Neural progenitor cell (in vitro differentiated cells): ENCODE results near the gene FBLIM1. TPM values are rescaled to one million over a fixed set of nuclear protein-coding genes. Genes with fewer than 3 reads are reported as not detected.

Experiments used
- DNase-seq: peaks from one replicate; pipeline ENCODE4 v3.0.0-alpha.2; 2016; ENCODE audit warnings: low spot score
- H2AFZ ChIP-seq: fragments of 200-600 bp; sonication (generic); replicated peaks from 2 replicates; pipeline ENCODE4 v1.6.1; 2016; ENCODE audit warnings: antibody characterized with exemption
- H3F3A ChIP-seq: fragments of 200-600 bp; sonication (generic); 2 replicates; pipeline ENCODE4 v1.6.1; 2016; ENCODE audit warnings: antibody characterized with exemption, low read depth
- H3K27ac ChIP-seq: fragments of 200-600 bp; sonication (generic); 2 replicates; pipeline ENCODE4 v1.5.1; 2016; ENCODE audit warnings: mild to moderate bottlenecking
- H3K27me3 ChIP-seq: fragments of 200-600 bp; sonication (generic); 2 replicates; pipeline ENCODE4 v1.6.1; 2016; ENCODE audit warnings: mild to moderate bottlenecking, moderate library complexity
- H3K36me3 ChIP-seq: fragments of 200-600 bp; sonication (generic); 2 replicates; pipeline ENCODE4 v1.5.1; 2016
- H3K4me1 ChIP-seq: fragments of 200-600 bp; sonication (generic); 2 replicates; pipeline ENCODE4 v1.6.1; 2016; ENCODE audit warnings: mixed run types
- H3K4me2 ChIP-seq: fragments of 200-600 bp; sonication (generic); 2 replicates; pipeline ENCODE4 v1.6.1; 2016
- H3K4me3 ChIP-seq: fragments of 200-600 bp; sonication (generic); 2 replicates; pipeline ENCODE4 v1.5.1; 2016
- H3K79me2 ChIP-seq: fragments of 200-600 bp; sonication (generic); 2 replicates; pipeline ENCODE4 v1.6.1; 2016; ENCODE audit warnings: low read depth
- H3K9ac ChIP-seq: fragments of 200-600 bp; sonication (generic); 2 replicates; pipeline ENCODE4 v1.6.1; 2016
- H3K9me3 ChIP-seq: fragments of 200-600 bp; sonication (generic); 2 replicates; pipeline ENCODE4 v1.5.1; 2016; ENCODE audit warnings: low read depth
- H4K20me1 ChIP-seq: fragments of 200-600 bp; sonication (generic); 2 replicates; pipeline ENCODE4 v1.6.1; 2016; ENCODE audit warnings: low read depth
- H3K27ac Mint-ChIP-seq: 3 replicates; pipeline ENCODE4 v1.8.0; 2021; ENCODE audit warnings: mixed read lengths
- H3K27me3 Mint-ChIP-seq: 2 replicates; pipeline ENCODE4 v1.8.0; 2022; ENCODE audit warnings: low read depth, mild to moderate bottlenecking, inconsistent platforms, moderate library complexity, mixed read lengths; ENCODE audit not compliant: insufficient read depth
- H3K36me3 Mint-ChIP-seq: 3 replicates; pipeline ENCODE4 v1.8.0; 2021; ENCODE audit warnings: mixed read lengths
- H3K4me1 Mint-ChIP-seq: 3 replicates; pipeline ENCODE4 v1.8.0; 2021; ENCODE audit warnings: mixed read lengths
- H3K4me3 Mint-ChIP-seq: 3 replicates; pipeline ENCODE4 v1.8.0; 2021; ENCODE audit warnings: mild to moderate bottlenecking, moderate library complexity, mixed read lengths
- H3K9me3 Mint-ChIP-seq: 3 replicates; pipeline ENCODE4 v1.8.0; 2020; ENCODE audit warnings: mixed read lengths
- CTCF ChIP-seq: fragments of 200-600 bp; sonication (generic); IDR thresholded peaks from 2 replicates; pipeline ENCODE4 v1.5.1; 2017; ENCODE audit warnings: antibody characterized with exemption, mild to moderate bottlenecking
- EZH2 ChIP-seq: fragments of 200-600 bp; sonication (generic); IDR thresholded peaks from 2 replicates; pipeline ENCODE4 v1.6.1; 2017; ENCODE audit warnings: antibody characterized with exemption, mild to moderate bottlenecking, moderate library complexity
- EZH2phosphoT487 ChIP-seq: fragments of 200-600 bp; sonication (generic); IDR thresholded peaks from 2 replicates; pipeline ENCODE4 v1.6.1; 2017; ENCODE audit warnings: antibody characterized with exemption
- total RNA-seq: library from RNA; depleted of rRNA; stranded (reverse); fragments of >200 nt; gene quantifications from 2 replicates; pipeline ENCODE4 v1.2.3, GENCODE V29; 2015; ENCODE audit warnings: low replicate concordance

FBLIM1 gene
- total RNA-seq, 1 donor from 2014 or later, result 4.7 TPM

- Mint-ChIP-seq H3K36me3 (peaks cover 7% of the 10 kb centered on the region), H3K4me1 (peaks cover 9% of the 10 kb centered on the region), H3K27me3 (peaks cover 2% of the 10 kb centered on the region), H3K4me3 (no peak overlapping the region), H3K27ac (no peak overlapping the region), H3K9me3 (no peaks in the 10 kb centered on the region)
- Histone ChIP-seq H3K4me3 (no peak overlapping the region), H3K9ac (no peak overlapping the region), H3K4me2 (no peak overlapping the region), H2AFZ (no peak overlapping the region), H3K27me3 (no peaks in the 10 kb centered on the region), H3K79me2 (no peaks in the 10 kb centered on the region), H3K27ac (no peak overlapping the region), H3K36me3 (no peaks in the 10 kb centered on the region), H3K4me1 (no peaks in the 10 kb centered on the region), H3K9me3 (no peaks in the 10 kb centered on the region), H3F3A (no peaks in the 10 kb centered on the region), H4K20me1 (no peaks in the 10 kb centered on the region)
- TF ChIP-seq CTCF, result no peak
- no peak for TF ChIP-seq EZH2
- no peak for TF ChIP-seq EZH2phosphoT487
- DNase-seq, result no peak
Observed at GRCh38 chr1:15733218-15733725, 25.3 kb upstream of the FBLIM1 start.

GRCh38 chr1:15733726-15734226, 24.8 kb upstream of the FBLIM1 start:
- no peak overlapping the region for H3K27ac Mint-ChIP-seq
- H3K4me3 Mint-ChIP-seq, result no peak overlapping the region
- no peak for DNase-seq
- Histone ChIP-seq H3K79me2 (no peaks in the 10 kb centered on the region), H3K36me3 (no peaks in the 10 kb centered on the region), H3K27ac (no peak overlapping the region), H4K20me1 (no peaks in the 10 kb centered on the region), H3K9me3 (no peaks in the 10 kb centered on the region), H2AFZ (no peak overlapping the region), H3K4me3 (no peak overlapping the region), H3F3A (no peaks in the 10 kb centered on the region), H3K9ac (no peak overlapping the region), H3K4me2 (no peak overlapping the region), H3K27me3 (no peaks in the 10 kb centered on the region), H3K4me1 (no peaks in the 10 kb centered on the region)
- peaks cover 7% of the 10 kb centered on the region for H3K36me3 Mint-ChIP-seq
- peaks cover 14% of the 10 kb centered on the region for H3K4me1 Mint-ChIP-seq
- TF ChIP-seq CTCF, result no peak
- TF ChIP-seq EZH2phosphoT487, result no peak
- H3K9me3 Mint-ChIP-seq, result no peaks in the 10 kb centered on the region
- H3K27me3 Mint-ChIP-seq, result peaks cover 5% of the 10 kb centered on the region

GRCh38 chr1:15734296-15734695, 24.3 kb upstream of the FBLIM1 start:
- Histone ChIP-seq H3K4me1 (no peaks in the 10 kb centered on the region), H2AFZ (no peak overlapping the region), H3F3A (no peaks in the 10 kb centered on the region), H3K9me3 (no peaks in the 10 kb centered on the region), H3K36me3 (no peaks in the 10 kb centered on the region), H3K79me2 (no peaks in the 10 kb centered on the region), H3K4me3 (no peak overlapping the region), H3K4me2 (no peak overlapping the region), H3K27ac (no peak overlapping the region), H4K20me1 (no peaks in the 10 kb centered on the region), H3K27me3 (no peaks in the 10 kb centered on the region), H3K9ac (no peak overlapping the region)
- Mint-ChIP-seq H3K9me3 (no peaks in the 10 kb centered on the region), H3K27me3 (peaks cover 3% of the 10 kb centered on the region), H3K36me3 (peaks cover 7% of the 10 kb centered on the region), H3K4me3 (no peak overlapping the region), H3K27ac (no peak overlapping the region), H3K4me1 (peaks cover 15% of the 10 kb centered on the region)
- DNase-seq, result no peak
- TF ChIP-seq EZH2, result no peak
- TF ChIP-seq EZH2phosphoT487, result no peak
- no peak for TF ChIP-seq CTCF
